Peyer's patch (tissue), 4 donors: ENCODE results near the gene NDUFS7.

Source experiments
- CTCF ChIP-seq, 6 experiments: fragments of 450-650 bp in 4 of 6; fragments of 200-600 bp in 2 of 6; sonication (generic) in 1 of 6; IDR thresholded peaks; one replicate each; pipeline ENCODE4 v1.5.1; 2017 to 2019; ENCODE audit warnings: antibody characterized with exemption in 6 of 6, mild to moderate bottlenecking in 3 of 6, moderate library complexity in 1 of 6
- POLR2A ChIP-seq, 2 donors: fragments of 450-650 bp; IDR thresholded peaks; one replicate each; pipeline ENCODE4 v1.5.1; 2017; ENCODE audit warnings: antibody characterized with exemption in 2 of 2, mild to moderate bottlenecking in 2 of 2, moderate library complexity in 2 of 2

DNA sequence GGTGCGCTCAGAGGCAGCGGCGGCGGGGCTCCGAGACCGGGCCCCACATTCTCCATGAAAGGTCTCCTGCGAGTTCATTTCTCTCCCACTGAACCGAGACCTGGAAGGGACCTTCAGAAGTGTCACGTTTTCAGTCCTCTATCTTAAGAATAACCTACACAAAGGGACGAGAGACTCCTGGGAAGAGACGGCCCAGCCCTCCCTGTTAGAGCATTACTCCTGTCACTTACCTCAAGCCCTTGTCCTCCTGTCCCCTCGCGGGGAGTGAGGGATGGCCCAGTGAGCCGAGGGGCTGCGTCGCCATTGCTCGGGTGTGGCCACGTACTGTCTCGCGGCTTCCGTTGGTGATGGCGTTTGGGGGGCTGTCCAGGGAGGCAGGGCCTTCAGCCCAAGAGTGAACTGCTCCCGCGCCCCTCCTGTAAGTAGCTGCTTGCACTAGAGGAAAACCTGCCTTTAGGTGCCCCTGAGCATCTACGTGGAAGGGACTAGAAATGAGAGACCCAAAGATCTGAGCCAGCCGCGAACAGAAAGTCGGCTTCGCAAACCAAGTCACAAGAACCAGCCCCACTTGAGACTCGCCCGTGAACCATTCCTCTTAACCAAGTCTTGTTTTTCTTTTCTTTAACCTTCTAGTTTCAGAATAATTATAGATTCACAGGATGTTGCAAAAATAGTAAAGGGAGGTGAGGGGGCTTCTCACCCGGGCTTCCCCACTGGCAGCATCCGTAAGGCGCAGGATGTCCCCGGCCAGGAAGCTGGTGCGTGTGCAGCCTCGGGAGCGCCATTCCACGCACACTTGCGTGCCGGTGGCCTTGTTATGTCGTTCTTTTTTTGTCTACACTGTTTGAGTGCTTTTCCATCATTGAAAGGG is 21.1 kb upstream of the NDUFS7 start:
- TF ChIP-seq CTCF (IDR thresholded peaks at IDR 0.05) (no peak), POLR2A (IDR thresholded peaks at IDR 0.05) (no peak)
